Hepatocyte (in vitro differentiated cells): ENCODE results near the gene TMEM8B. TPM values are rescaled to one million over a fixed set of nuclear protein-coding genes. Genes with fewer than 3 reads are reported as not detected.

Experiments
- DNase-seq: peaks from one replicate; pipeline ENCODE4 v3.0.0-alpha.2; 2016; ENCODE audit warnings: low spot score
- H2AFZ ChIP-seq: fragments of 200-600 bp; sonication (generic); 2 replicates; pipeline ENCODE4 v1.6.0; 2016; ENCODE audit warnings: antibody characterized with exemption, mild to moderate bottlenecking
- H3K27ac ChIP-seq: fragments of 200-600 bp; sonication (generic); 2 replicates; pipeline ENCODE4 v1.5.1; 2016; ENCODE audit warnings: mild to moderate bottlenecking
- H3K27me3 ChIP-seq: fragments of 200-600 bp; sonication (generic); 2 replicates; pipeline ENCODE4 v1.6.1; 2016
- H3K36me3 ChIP-seq: fragments of 200-600 bp; sonication (generic); replicated peaks from 2 replicates; pipeline ENCODE4 v1.5.1; 2016; ENCODE audit warnings: low read depth; ENCODE audit not compliant: insufficient read depth
- H3K4me1 ChIP-seq: fragments of 200-600 bp; sonication (generic); 2 replicates; pipeline ENCODE4 v1.5.1; 2016; ENCODE audit warnings: mild to moderate bottlenecking, moderate library complexity; ENCODE audit not compliant: insufficient read depth
- H3K4me2 ChIP-seq: fragments of 200-600 bp; sonication (generic); 2 replicates; pipeline ENCODE4 v1.6.0; 2016
- H3K4me3 ChIP-seq: fragments of 200-600 bp; sonication (generic); 2 replicates; pipeline ENCODE4 v1.5.1; 2016; ENCODE audit warnings: mild to moderate bottlenecking
- H3K79me2 ChIP-seq: fragments of 200-600 bp; sonication (generic); 2 replicates; pipeline ENCODE4 v1.6.0; 2017; ENCODE audit warnings: mild to moderate bottlenecking
- H3K9me2 ChIP-seq: fragments of 200-600 bp; sonication (generic); replicated peaks from 2 replicates; pipeline ENCODE4 v1.6.0; 2017; ENCODE audit warnings: mild to moderate bottlenecking; ENCODE audit not compliant: insufficient read depth
- H3K9me3 ChIP-seq: fragments of 200-600 bp; sonication (generic); 2 replicates; pipeline ENCODE4 v1.5.1; 2016; ENCODE audit warnings: low read depth, mild to moderate bottlenecking
- H4K20me1 ChIP-seq: fragments of 200-600 bp; sonication (generic); 2 replicates; pipeline ENCODE4 v1.6.0; 2016; ENCODE audit warnings: mild to moderate bottlenecking; ENCODE audit not compliant: insufficient read depth, poor library complexity, severe bottlenecking
- CTCF ChIP-seq: fragments of 200-600 bp; sonication (generic); IDR thresholded peaks from 2 replicates; pipeline ENCODE4 v1.5.1; 2016; ENCODE audit warnings: antibody characterized with exemption, mild to moderate bottlenecking; ENCODE audit not compliant: poor library complexity
- EZH2 ChIP-seq: fragments of 200-600 bp; sonication (generic); IDR thresholded peaks from 2 replicates; pipeline ENCODE4 v1.6.1; 2016; ENCODE audit warnings: antibody characterized with exemption, mild to moderate bottlenecking, borderline replicate concordance
- EZH2phosphoT487 ChIP-seq: fragments of 200-600 bp; sonication (generic); IDR thresholded peaks from one replicate; pipeline ENCODE4 v1.6.1; 2018; ENCODE audit warnings: antibody characterized with exemption, mild to moderate bottlenecking, low read depth, moderate library complexity; ENCODE audit not compliant: unreplicated experiment, severe bottlenecking
- WGBS: methylation state at CpG from one replicate; pipeline ENCODE4 v1.1.6; 2016; ENCODE audit warnings: low lambda C conversion rate; ENCODE audit errors: missing lambda C conversion rate; 5-methylcytosine and 5-hydroxymethylcytosine counted together
- polyA plus RNA-seq: library from polyadenylated mRNA; unstranded; fragments of >200 nt; fragmentation: Nextera tagmentation; extraction: Ambion mirVana; gene quantifications from 2 replicates; pipeline ENCODE4 v1.2.1, GENCODE V29; 2016
- total RNA-seq: library from RNA; depleted of rRNA; stranded (reverse); fragments of >200 nt; gene quantifications from 2 replicates; pipeline ENCODE4 v1.2.3, GENCODE V29; 2014

TMEM8B gene
- total and polyA plus RNA-seq, 2 experiments from 2014 or later: 12.3 to 13.4 TPM

- Histone ChIP-seq H3K9me2 (no peaks in the 10 kb centered on the region), H3K27me3 (no peaks in the 10 kb centered on the region), H3K79me2 (peaks cover 3% of the 10 kb centered on the region), H3K4me2 (no peak overlapping the region), H2AFZ (no peak overlapping the region), H3K36me3 (no peaks in the 10 kb centered on the region), H3K27ac (no peak overlapping the region), H3K4me3 (no peak overlapping the region), H3K4me1 (peaks cover 25% of the 10 kb centered on the region), H4K20me1 (no peaks in the 10 kb centered on the region), H3K9me3 (no peaks in the 10 kb centered on the region)
- TF ChIP-seq CTCF (no peak), EZH2phosphoT487 (no peak), EZH2 (no peak)
- DNase-seq: no peak
- WGBS: 96% methylated on average over 14 of the region's 15 CpGs
Measured at GRCh38 chr9:35840881-35841644, 12.0 kb downstream of the TMEM8B start.

- no peaks in the 10 kb centered on the region for H3K36me3 ChIP-seq
- peaks cover 24% of the 10 kb centered on the region for H3K4me1 ChIP-seq
- no peaks in the 10 kb centered on the region for H3K9me2 ChIP-seq
- DNase-seq: no peak
- no peak overlapping the region for H3K4me3 ChIP-seq
- H3K79me2 ChIP-seq: no peaks in the 10 kb centered on the region
- H3K27me3 ChIP-seq: no peaks in the 10 kb centered on the region
- TF ChIP-seq EZH2 (no peak), EZH2phosphoT487 (no peak), CTCF (no peak)
- H4K20me1 ChIP-seq: no peaks in the 10 kb centered on the region
- H3K9me3 ChIP-seq: no peaks in the 10 kb centered on the region
- WGBS: 80% methylated on average over 5 of the region's 5 CpGs
- no peak overlapping the region for H3K4me2 ChIP-seq
- no peak overlapping the region for H3K27ac ChIP-seq
- no peak overlapping the region for H2AFZ ChIP-seq
Measured at GRCh38 chr9:35841645-35841900, 12.5 kb downstream of the TMEM8B start.

GRCh38 chr9:35842020-35842745 is 13.2 kb downstream of the TMEM8B start:
- Histone ChIP-seq H3K36me3 (no peaks in the 10 kb centered on the region), H3K9me2 (no peaks in the 10 kb centered on the region), H3K4me3 (no peak overlapping the region), H3K4me1 (peaks cover 24% of the 10 kb centered on the region), H3K27me3 (no peaks in the 10 kb centered on the region), H3K4me2 (no peak overlapping the region), H3K79me2 (no peaks in the 10 kb centered on the region), H2AFZ (no peak overlapping the region), H3K27ac (no peak overlapping the region), H4K20me1 (no peaks in the 10 kb centered on the region), H3K9me3 (no peaks in the 10 kb centered on the region)
- no peak for DNase-seq
- 96% methylated on average over 17 of the region's 17 CpGs for WGBS
- TF ChIP-seq CTCF: no peak
- no peak for TF ChIP-seq EZH2phosphoT487
- TF ChIP-seq EZH2: no peak
